ENCODE results near the gene ACVR2A.

ACVR2A gene

GRCh38 chr2:147846412-147847081 lies 1.7 kb downstream of the ACVR2A start:
- TF ChIP-seq CTCF (conservative IDR thresholded peaks at IDR 0.05) = no peak
- peak overlapping the region; percentile 94 for H3K27ac ChIP-seq

- H3K27ac ChIP-seq = peak overlapping the region; percentile 94; the same call in 1 of the 2 replicates
- no peak for TF ChIP-seq CTCF (conservative IDR thresholded peaks at IDR 0.05)
These were observed 3.0 kb downstream of the ACVR2A start for GRCh38 chr2:147847746-147848391.

- TF ChIP-seq CTCF (conservative IDR thresholded peaks at IDR 0.05) = no peak
- H3K27ac ChIP-seq = no peak overlapping the region
These were observed 6.0 kb downstream of the ACVR2A start for GRCh38 chr2:147850838-147851237.

GRCh38 chr2:147851244-147851930 lies 6.6 kb downstream of the ACVR2A start:
- H3K27ac ChIP-seq = no peak overlapping the region
- no peak for TF ChIP-seq CTCF (conservative IDR thresholded peaks at IDR 0.05)

- no peak for TF ChIP-seq CTCF (conservative IDR thresholded peaks at IDR 0.05)
- no peak overlapping the region for H3K27ac ChIP-seq
These were observed 9.8 kb downstream of the ACVR2A start for GRCh38 chr2:147854557-147855134.

- TF ChIP-seq CTCF (conservative IDR thresholded peaks at IDR 0.05) = no peak
- no peak overlapping the region for H3K27ac ChIP-seq
These were observed 10.5 kb downstream of the ACVR2A start for GRCh38 chr2:147855316-147855715.

GRCh38 chr2:147855977-147856376 lies 11.1 kb downstream of the ACVR2A start:
- H3K27ac ChIP-seq = no peak overlapping the region
- TF ChIP-seq CTCF (conservative IDR thresholded peaks at IDR 0.05) = no peak

Data from VCaP (cell line).